Measurements from ENCODE around the gene LYPLAL1. TPM values are rescaled to one million over a fixed set of nuclear protein-coding genes. Genes with fewer than 3 reads are reported as not detected.
A peak's percentile ranks its signal among the peaks of the same experiment; 100 is the strongest.

The LYPLAL1 gene
- total RNA-seq: 29.8 to 35.3 TPM (median 32.0 TPM) in 3 replicates

DNA sequence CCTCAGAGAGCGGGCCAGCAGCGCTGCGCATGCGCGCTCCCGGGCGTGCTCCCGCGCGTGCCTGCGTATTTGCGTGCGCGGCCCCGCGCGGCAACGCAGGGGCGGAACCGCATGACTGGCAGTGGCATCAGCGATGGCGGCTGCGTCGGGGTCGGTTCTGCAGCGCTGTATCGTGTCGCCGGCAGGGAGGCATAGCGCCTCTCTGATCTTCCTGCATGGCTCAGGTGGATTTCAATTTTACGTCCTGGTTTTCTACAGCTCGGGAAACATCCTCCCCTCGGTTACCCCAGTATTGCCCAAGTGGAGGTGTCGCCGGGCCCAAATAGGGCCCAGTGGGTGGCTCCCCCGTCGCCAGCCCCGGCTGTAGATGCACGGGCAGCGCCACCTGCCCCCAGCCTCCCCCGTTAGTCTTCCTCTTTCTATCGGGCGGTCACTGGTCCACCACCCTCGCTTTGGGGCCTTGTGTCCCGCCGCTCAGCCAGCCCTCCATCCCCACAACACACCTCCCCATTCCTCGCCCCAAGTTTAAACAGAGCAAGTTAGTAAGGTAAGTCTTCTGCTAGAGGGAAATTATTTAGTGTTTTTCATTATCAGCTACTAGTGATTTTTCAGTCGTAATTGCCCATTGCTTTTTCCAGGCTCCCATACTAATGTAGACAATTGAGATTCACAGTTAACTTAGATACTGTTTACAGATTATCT is at the start of gene LYPLAL1:
Gene LYPLAL1 (plus strand): TSS at position 121 of the 702 bp plus-strand sequence. CDS start 13 bp downstream, at position 134.
- DNase-seq (ENCODE audit: low spot score in 2 of 2, unreplicated experiment in 2 of 2): peak; percentile 71 to 91
- H3K4me3 Mint-ChIP-seq: peak within 1 kb of the TSS; percentile 96
- TF ChIP-seq, protein P1, sequence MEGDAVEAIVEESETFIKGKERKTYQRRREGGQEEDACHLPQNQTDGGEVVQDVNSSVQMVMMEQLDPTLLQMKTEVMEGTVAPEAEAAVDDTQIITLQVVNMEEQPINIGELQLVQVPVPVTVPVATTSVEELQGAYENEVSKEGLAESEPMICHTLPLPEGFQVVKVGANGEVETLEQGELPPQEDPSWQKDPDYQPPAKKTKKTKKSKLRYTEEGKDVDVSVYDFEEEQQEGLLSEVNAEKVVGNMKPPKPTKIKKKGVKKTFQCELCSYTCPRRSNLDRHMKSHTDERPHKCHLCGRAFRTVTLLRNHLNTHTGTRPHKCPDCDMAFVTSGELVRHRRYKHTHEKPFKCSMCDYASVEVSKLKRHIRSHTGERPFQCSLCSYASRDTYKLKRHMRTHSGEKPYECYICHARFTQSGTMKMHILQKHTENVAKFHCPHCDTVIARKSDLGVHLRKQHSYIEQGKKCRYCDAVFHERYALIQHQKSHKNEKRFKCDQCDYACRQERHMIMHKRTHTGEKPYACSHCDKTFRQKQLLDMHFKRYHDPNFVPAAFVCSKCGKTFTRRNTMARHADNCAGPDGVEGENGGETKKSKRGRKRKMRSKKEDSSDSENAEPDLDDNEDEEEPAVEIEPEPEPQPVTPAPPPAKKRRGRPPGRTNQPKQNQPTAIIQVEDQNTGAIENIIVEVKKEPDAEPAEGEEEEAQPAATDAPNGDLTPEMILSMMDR (IDR thresholded peaks at IDR 0.05; ENCODE audit: unreplicated experiment): no peak
- H3K27ac Mint-ChIP-seq: peak within 1 kb of the TSS; percentile 99
- peaks cover 3% of the 10 kb centered on the region for H3K9me3 Mint-ChIP-seq
- peaks cover 3% of the 10 kb centered on the region for H3K36me3 Mint-ChIP-seq
- peaks cover 39% of the 10 kb centered on the region for H3K4me1 Mint-ChIP-seq
- H3K27me3 Mint-ChIP-seq (ENCODE audit: low read depth): no peaks in the 10 kb centered on the region

DNA sequence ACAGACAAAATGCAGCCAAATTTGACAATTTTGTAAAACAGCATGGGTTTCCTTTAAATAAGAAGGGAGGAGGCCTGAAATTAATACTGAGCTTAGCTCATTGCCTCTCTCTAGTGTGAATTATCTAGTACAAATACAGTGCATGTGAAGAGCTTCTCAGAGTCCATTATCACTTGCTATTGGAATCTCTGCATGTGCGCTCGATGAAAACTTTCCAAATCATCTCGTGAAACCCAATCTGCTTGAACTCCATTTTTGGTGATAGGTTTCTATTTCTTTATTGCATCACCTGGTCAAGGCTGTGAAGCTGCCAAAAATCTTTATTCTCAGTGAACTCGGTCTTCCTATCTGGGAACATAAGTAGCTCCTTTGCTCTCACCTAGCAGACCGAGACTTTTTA is 49.5 kb upstream of the LYPLAL1 start:
- TF ChIP-seq, protein P1 (IDR thresholded peaks at IDR 0.05; ENCODE audit: unreplicated experiment): no peak
- H3K27me3 Mint-ChIP-seq (ENCODE audit: low read depth): no peaks in the 10 kb centered on the region

DNA sequence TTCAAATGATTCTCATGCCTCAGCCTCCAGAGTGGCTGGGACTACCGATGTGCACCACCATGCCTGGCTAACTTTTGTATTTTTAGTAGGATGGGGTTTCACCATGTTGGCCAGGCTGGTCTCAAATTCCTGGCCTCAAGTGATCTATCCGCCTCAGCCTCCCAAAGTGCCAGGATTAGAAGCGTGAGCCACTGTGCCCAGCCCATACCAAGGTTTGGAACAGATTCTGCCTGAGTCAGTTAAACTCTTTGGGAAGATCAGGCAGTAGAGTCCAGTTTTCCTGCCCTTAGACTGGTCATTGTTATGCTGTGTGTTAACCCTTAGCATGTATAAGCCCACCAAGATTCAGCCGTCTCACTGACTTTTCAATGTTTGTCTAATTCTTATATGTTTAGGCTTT is 48.3 kb upstream of the LYPLAL1 start:
- peaks cover 27% of the 10 kb centered on the region for H3K4me1 Mint-ChIP-seq
- TF ChIP-seq, protein P1 (IDR thresholded peaks at IDR 0.05; ENCODE audit: unreplicated experiment): no peak
- H3K27me3 Mint-ChIP-seq (ENCODE audit: low read depth): no peaks in the 10 kb centered on the region
- no peaks in the 10 kb centered on the region for H3K36me3 Mint-ChIP-seq
- no peak overlapping the region for H3K4me3 Mint-ChIP-seq
- no peaks in the 10 kb centered on the region for H3K9me3 Mint-ChIP-seq
- H3K27ac Mint-ChIP-seq: no peak overlapping the region
- no peak for DNase-seq (ENCODE audit: low spot score in 2 of 2, unreplicated experiment in 2 of 2)

More for the DNA sequence above, 49.5 kb upstream of the LYPLAL1 start:
- H3K36me3 Mint-ChIP-seq: no peaks in the 10 kb centered on the region
- peaks cover 31% of the 10 kb centered on the region for H3K4me1 Mint-ChIP-seq
- H3K27ac Mint-ChIP-seq: no peak overlapping the region
- H3K4me3 Mint-ChIP-seq: no peak overlapping the region
- DNase-seq (ENCODE audit: low spot score in 2 of 2, unreplicated experiment in 2 of 2): no peak
- no peaks in the 10 kb centered on the region for H3K9me3 Mint-ChIP-seq

DNA sequence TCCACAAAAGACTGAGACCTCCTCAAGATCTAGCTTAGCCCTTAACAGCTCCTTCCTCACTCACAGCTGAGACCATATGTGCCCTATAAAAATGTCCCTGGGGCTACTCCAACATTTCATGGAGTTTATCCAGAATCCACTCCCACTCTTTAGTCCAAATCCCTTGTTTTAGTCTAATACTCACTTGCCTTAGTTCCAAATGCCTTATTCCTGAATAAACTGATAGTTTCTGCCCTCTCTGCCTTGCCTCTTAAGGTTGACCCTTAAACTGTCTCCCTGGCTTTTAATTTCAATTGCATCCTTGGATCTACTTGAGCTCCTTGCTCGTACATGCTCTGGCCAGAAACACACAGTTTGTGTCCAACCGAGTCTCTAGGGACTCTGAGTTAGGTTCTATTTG is 47.3 kb upstream of the LYPLAL1 start:
- DNase-seq (ENCODE audit: low spot score in 2 of 2, unreplicated experiment in 2 of 2): no peak
- H3K4me3 Mint-ChIP-seq: no peak overlapping the region
- H3K27ac Mint-ChIP-seq: no peak overlapping the region
- H3K36me3 Mint-ChIP-seq: no peaks in the 10 kb centered on the region
- H3K9me3 Mint-ChIP-seq: no peaks in the 10 kb centered on the region
- TF ChIP-seq, protein P1 (IDR thresholded peaks at IDR 0.05; ENCODE audit: unreplicated experiment): no peak
- H3K27me3 Mint-ChIP-seq (ENCODE audit: low read depth): no peaks in the 10 kb centered on the region
- H3K4me1 Mint-ChIP-seq: peaks cover 18% of the 10 kb centered on the region

DNA sequence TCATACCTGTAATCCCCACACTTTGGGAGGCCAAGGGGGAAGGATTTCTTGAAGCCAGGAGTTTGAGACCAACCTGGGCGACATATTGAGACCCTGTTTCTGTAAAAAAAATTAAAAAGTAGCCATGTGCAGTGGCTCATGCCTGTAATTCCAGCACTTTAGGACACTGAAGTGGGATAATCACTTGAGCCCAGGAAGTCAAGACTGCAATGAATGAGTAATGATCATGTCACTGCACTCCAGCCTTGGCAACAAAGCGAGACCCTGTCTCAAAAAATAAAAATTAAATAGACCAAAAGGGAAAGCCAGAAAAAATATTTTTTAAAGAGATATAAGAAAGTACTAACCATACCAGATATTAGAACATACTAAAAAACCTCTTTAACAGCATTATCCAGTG is 44.7 kb upstream of the LYPLAL1 start:
- H3K4me3 Mint-ChIP-seq: no peak overlapping the region
- no peak for DNase-seq (ENCODE audit: low spot score in 2 of 2, unreplicated experiment in 2 of 2)
- peaks cover 7% of the 10 kb centered on the region for H3K4me1 Mint-ChIP-seq
- H3K9me3 Mint-ChIP-seq: peaks cover 8% of the 10 kb centered on the region
- TF ChIP-seq, protein P1 (IDR thresholded peaks at IDR 0.05; ENCODE audit: unreplicated experiment): no peak
- H3K27me3 Mint-ChIP-seq (ENCODE audit: low read depth): no peaks in the 10 kb centered on the region
- no peak overlapping the region for H3K27ac Mint-ChIP-seq
- no peaks in the 10 kb centered on the region for H3K36me3 Mint-ChIP-seq
